D721Med (cell line): ENCODE results near the gene KLK7.

ENCODE experiments used
- DNase-seq: peaks from one replicate; pipeline ENCODE4 v3.0.0; 2011; ENCODE audit warnings: low spot score; ENCODE audit not compliant: insufficient read length
- FAIRE-seq: peaks from 2 replicates; lab custom pipeline; 2011; peaks lifted over from hg19 to GRCh38; lab: Jason Lieb, UNC
- CTCF ChIP-seq: IDR thresholded peaks from 2 replicates; pipeline ENCODE4 v1.5.1; 2012; ENCODE audit warnings: mild to moderate bottlenecking, control low read depth; ENCODE audit not compliant: insufficient read depth; ENCODE audit errors: missing control alignments

KLK7 gene

GRCh38 chr19:51012661-51013190 lies 29.0 kb upstream of the KLK7 start:
- DNase-seq (no peak), FAIRE-seq (no peak)
- TF ChIP-seq CTCF, result no peak

GRCh38 chr19:51010066-51010795 lies 26.5 kb upstream of the KLK7 start:
- DNase-seq (no peak), FAIRE-seq (no peak)
- no peak for TF ChIP-seq CTCF

- FAIRE-seq (no peak), DNase-seq (no peak)
- no peak for TF ChIP-seq CTCF
These were observed 25.6 kb upstream of the KLK7 start for GRCh38 chr19:51009061-51009891.

- no peak for FAIRE-seq
- DNase-seq, result no peak
- TF ChIP-seq CTCF, result no peak
These were observed 23.8 kb upstream of the KLK7 start for GRCh38 chr19:51007488-51007887.

- no peak for FAIRE-seq
- TF ChIP-seq CTCF, result no peak
- no peak for DNase-seq
These were observed 22.7 kb upstream of the KLK7 start for GRCh38 chr19:51006406-51006805.

- DNase-seq (no peak), FAIRE-seq (no peak)
- TF ChIP-seq CTCF, result no peak
These were observed 21.5 kb upstream of the KLK7 start for GRCh38 chr19:51005248-51005647.
